Measurements from ENCODE around the gene TMSB15B.
"Not testable (repeated sequence)": the region's sequence is repeated elsewhere in the genome, so short reads cannot be mapped to it uniquely, and the experiment has no call there.

Gene TMSB15B

DNA sequence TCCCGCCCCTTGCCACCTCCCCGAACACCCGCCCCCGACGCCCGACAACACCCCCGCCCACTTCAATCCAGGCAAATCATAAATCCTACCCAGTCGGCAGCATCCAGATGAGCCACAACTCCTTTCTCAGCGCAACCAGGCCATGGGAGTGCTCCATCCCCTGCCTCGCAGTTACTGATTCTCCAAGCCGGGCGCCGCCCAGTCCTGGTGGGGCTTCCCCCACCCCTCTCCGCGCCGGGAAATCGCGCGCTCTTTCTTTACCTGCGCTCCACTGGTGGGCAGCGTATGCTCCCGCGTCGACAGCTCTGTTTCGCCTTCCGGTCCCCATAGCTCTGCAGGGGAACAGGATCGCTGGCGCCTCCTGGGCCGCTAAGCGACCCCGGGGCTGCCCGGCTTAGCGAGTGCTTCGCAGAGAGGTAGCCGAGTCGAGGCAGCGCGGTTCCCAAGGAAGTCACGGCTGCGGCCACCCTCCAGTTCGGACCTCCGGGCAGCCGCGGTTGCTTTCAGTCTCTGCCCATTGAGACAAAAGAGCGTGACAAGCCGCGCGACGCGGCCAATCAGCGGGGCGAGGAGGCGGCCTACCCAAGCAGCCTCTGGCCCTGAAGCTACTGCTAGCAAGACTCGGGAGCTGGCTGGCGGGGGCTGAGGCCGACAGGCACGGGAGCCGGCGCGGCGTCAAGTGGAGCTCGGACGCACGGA, 43.7 kb upstream of the TMSB15B start:
- H2BK15ac ChIP-seq (ENCODE audit: low read length), result no peak overlapping the region
- peak; percentile 65 for DNase-seq (ENCODE audit: low spot score)
- peak overlapping the region; percentile 79 for H3K27ac ChIP-seq (replicated peaks; ENCODE audit: low read length)
- peak overlapping the region; percentile 84 for H3K9ac ChIP-seq (ENCODE audit: low read depth, low read length, poor library complexity)
- no peak overlapping the region for H4K8ac ChIP-seq (ENCODE audit: low read depth, low read length)
- no CpG with 5 or more reads among the region's 64 CpGs for WGBS, 2 donors (ENCODE audit: extremely low coverage in 2 of 2, insufficient read length in 2 of 2, insufficient replicate concordance in 1 of 2)
- no peak overlapping the region for H2BK120ac ChIP-seq (ENCODE audit: low read depth, low read length)
- peaks cover 0 to 2% of the 10 kb centered on the region in 2 donors for H3K36me3 ChIP-seq (replicated peaks in 1 of 2; ENCODE audit: control insufficient read depth in 2 of 2, insufficient read depth in 2 of 2, low read length in 2 of 2)
- H3K4me2 ChIP-seq (ENCODE audit: insufficient read depth, low read length, poor library complexity, severe bottlenecking), result peak overlapping the region; percentile 57
- H2AFZ ChIP-seq (ENCODE audit: low read length), result peak overlapping the region; percentile 89
- peaks cover 0 to 2% of the 10 kb centered on the region in 2 donors for H3K4me1 ChIP-seq (ENCODE audit: control insufficient read depth in 2 of 2, insufficient read depth in 1 of 2, low read depth in 1 of 2, low read length in 2 of 2)
- no peak overlapping the region for H3K4ac ChIP-seq (ENCODE audit: low read length)
- H3K79me1 ChIP-seq (ENCODE audit: low read depth, low read length), result no peaks in the 10 kb centered on the region
- no peak overlapping the region for H3K23ac ChIP-seq (ENCODE audit: low read depth, low read length, poor library complexity)
- no peak overlapping the region for H3K14ac ChIP-seq (ENCODE audit: low read length)
- H2AK5ac ChIP-seq (ENCODE audit: low read depth, low read length), result no peak overlapping the region
- H2BK12ac ChIP-seq (ENCODE audit: low read length), result no peak overlapping the region
- peak overlapping the region; percentile 89 for H3K18ac ChIP-seq (ENCODE audit: low read length)
- H3K4me3 ChIP-seq (ENCODE audit: low read length in 2 of 2), result peak overlapping the region; percentile 61 to 89
- no peak overlapping the region for H2BK5ac ChIP-seq (ENCODE audit: low read length)
- no peaks in the 10 kb centered on the region for H3K9me3 ChIP-seq (replicated peaks in 1 of 2; ENCODE audit: control insufficient read depth in 2 of 2, insufficient read depth in 1 of 2, low read depth in 1 of 2, low read length in 2 of 2)
- no peak overlapping the region for H4K91ac ChIP-seq (ENCODE audit: low read depth, low read length, poor library complexity)
- no peaks in the 10 kb centered on the region for H3K27me3 ChIP-seq (ENCODE audit: control insufficient read depth in 3 of 3, insufficient read depth in 3 of 3, low read depth in 1 of 3, low read length in 3 of 3)

DNA sequence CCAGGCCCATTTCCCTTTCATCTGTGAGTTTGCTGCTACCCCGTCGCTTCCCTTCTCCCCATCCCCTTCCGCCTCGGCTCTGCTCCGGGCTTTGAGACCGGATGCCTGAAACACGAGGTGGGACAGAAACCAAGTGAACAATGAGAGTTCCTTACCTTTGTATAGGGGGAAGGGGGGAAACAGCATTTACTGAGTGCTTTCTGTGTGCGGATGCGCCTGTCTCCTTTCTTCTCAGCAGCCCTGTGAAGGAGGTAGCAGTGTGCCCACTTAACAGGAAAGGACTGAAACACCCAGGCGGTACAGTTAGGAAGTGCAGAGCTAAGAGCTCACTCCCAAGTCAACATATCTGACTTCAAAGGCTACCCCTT, 43.2 kb upstream of the TMSB15B start:
- Histone ChIP-seq H3K9ac (ENCODE audit: low read depth, low read length, poor library complexity) (peak overlapping the region; percentile 84), H3K4me2 (ENCODE audit: insufficient read depth, low read length, poor library complexity, severe bottlenecking) (peak overlapping the region; percentile 57), H3K9me3 (replicated peaks in 1 of 2; ENCODE audit: control insufficient read depth in 2 of 2, insufficient read depth in 1 of 2, low read depth in 1 of 2, low read length in 2 of 2) (no peaks in the 10 kb centered on the region), H3K36me3 (replicated peaks in 1 of 2; ENCODE audit: control insufficient read depth in 2 of 2, insufficient read depth in 2 of 2, low read length in 2 of 2) (peaks cover 0 to 2% of the 10 kb centered on the region in 2 donors), H3K23ac (ENCODE audit: low read depth, low read length, poor library complexity) (no peak overlapping the region), H2BK12ac (ENCODE audit: low read length) (no peak overlapping the region), H3K14ac (ENCODE audit: low read length) (no peak overlapping the region), H4K8ac (ENCODE audit: low read depth, low read length) (no peak overlapping the region), H2BK5ac (ENCODE audit: low read length) (no peak overlapping the region), H3K4me3 (ENCODE audit: low read length in 2 of 2) (peak overlapping the region; percentile 61 to 89), H3K4ac (ENCODE audit: low read length) (no peak overlapping the region), H3K27me3 (ENCODE audit: control insufficient read depth in 3 of 3, insufficient read depth in 3 of 3, low read depth in 1 of 3, low read length in 3 of 3) (no peaks in the 10 kb centered on the region), H3K79me1 (ENCODE audit: low read depth, low read length) (no peaks in the 10 kb centered on the region), H3K4me1 (ENCODE audit: control insufficient read depth in 2 of 2, insufficient read depth in 1 of 2, low read depth in 1 of 2, low read length in 2 of 2) (peaks cover 0 to 2% of the 10 kb centered on the region in 2 donors), H2BK15ac (ENCODE audit: low read length) (no peak overlapping the region), H4K91ac (ENCODE audit: low read depth, low read length, poor library complexity) (no peak overlapping the region), H2AFZ (ENCODE audit: low read length) (peak overlapping the region; percentile 89), H3K27ac (replicated peaks; ENCODE audit: low read length) (peak overlapping the region; percentile 79), H2BK120ac (ENCODE audit: low read depth, low read length) (no peak overlapping the region), H3K18ac (ENCODE audit: low read length) (peak overlapping the region; percentile 89), H2AK5ac (ENCODE audit: low read depth, low read length) (no peak overlapping the region)
- WGBS, 2 donors (ENCODE audit: extremely low coverage in 2 of 2, insufficient read length in 2 of 2, insufficient replicate concordance in 1 of 2), result no CpG with 5 or more reads among the region's 10 CpGs
- no peak for DNase-seq (ENCODE audit: low spot score)

DNA sequence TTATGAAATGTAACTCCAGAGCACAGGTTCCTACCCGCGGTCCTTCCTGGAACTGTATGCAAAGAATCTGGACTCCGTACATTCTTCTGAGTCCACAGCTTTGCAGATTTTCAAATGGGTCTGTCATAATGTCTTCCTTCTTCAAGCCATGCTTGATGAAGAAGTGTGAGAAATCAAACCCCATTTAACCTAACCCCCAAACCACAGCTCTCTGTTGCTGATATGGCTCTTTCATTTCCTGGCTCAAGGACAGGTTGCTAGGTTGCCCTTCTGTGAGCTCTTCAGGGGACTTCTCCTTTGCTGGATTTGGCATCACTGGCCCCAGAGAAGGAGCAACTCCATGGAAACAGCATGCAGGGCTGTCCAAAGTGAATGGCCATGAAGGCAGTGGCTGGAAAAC, 41.9 kb upstream of the TMSB15B start:
- WGBS, 2 donors (ENCODE audit: extremely low coverage in 2 of 2, insufficient read length in 2 of 2, insufficient replicate concordance in 1 of 2), result no CpG with 5 or more reads among the region's 3 CpGs
- not testable (repeated sequence) for H2AFZ ChIP-seq (ENCODE audit: low read length); H3K4me1 ChIP-seq (ENCODE audit: control insufficient read depth in 2 of 2, insufficient read depth in 1 of 2, low read depth in 1 of 2, low read length in 2 of 2)

DNA sequence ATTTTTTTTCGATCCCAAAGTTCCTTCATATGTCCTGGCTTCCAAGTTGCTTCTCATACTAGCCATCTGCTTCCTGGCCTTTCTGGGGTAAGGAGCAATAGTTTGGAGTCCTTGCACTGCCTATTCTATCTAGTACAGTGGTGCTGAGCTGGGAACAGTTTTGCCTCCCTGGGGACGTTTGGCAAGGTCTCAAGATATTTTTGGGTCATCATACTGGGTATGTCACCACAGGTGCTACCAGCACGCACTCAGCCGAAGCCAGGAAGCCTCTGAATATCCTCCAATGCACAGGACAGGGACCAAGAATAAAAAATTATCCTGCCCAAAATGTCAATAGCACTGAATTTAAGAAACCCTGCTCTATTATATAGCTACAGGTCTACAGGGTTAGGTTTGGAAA, 35.4 kb upstream of the TMSB15B start:
- Histone ChIP-seq H3K27ac (replicated peaks; ENCODE audit: low read length) (no peak overlapping the region), H2BK5ac (ENCODE audit: low read length) (no peak overlapping the region), H2AFZ (ENCODE audit: low read length) (no peak overlapping the region), H3K23ac (ENCODE audit: low read depth, low read length, poor library complexity) (no peak overlapping the region), H3K4ac (ENCODE audit: low read length) (no peak overlapping the region), H2BK120ac (ENCODE audit: low read depth, low read length) (no peak overlapping the region), H3K9ac (ENCODE audit: low read depth, low read length, poor library complexity) (no peak overlapping the region), H2BK15ac (ENCODE audit: low read length) (no peak overlapping the region), H3K9me3 (replicated peaks in 1 of 2; ENCODE audit: control insufficient read depth in 2 of 2, insufficient read depth in 1 of 2, low read depth in 1 of 2, low read length in 2 of 2) (no peaks in the 10 kb centered on the region), H3K4me3 (ENCODE audit: low read length in 2 of 2) (no peak overlapping the region), H3K4me2 (ENCODE audit: insufficient read depth, low read length, poor library complexity, severe bottlenecking) (no peak overlapping the region), H4K91ac (ENCODE audit: low read depth, low read length, poor library complexity) (no peak overlapping the region), H3K36me3 (replicated peaks in 1 of 2; ENCODE audit: control insufficient read depth in 2 of 2, insufficient read depth in 2 of 2, low read length in 2 of 2) (no peaks in the 10 kb centered on the region), H2AK5ac (ENCODE audit: low read depth, low read length) (no peak overlapping the region), H2BK12ac (ENCODE audit: low read length) (no peak overlapping the region), H3K27me3 (ENCODE audit: control insufficient read depth in 3 of 3, insufficient read depth in 3 of 3, low read depth in 1 of 3, low read length in 3 of 3) (no peaks in the 10 kb centered on the region), H3K18ac (ENCODE audit: low read length) (no peak overlapping the region), H3K14ac (ENCODE audit: low read length) (no peak overlapping the region), H3K4me1 (ENCODE audit: control insufficient read depth in 2 of 2, insufficient read depth in 1 of 2, low read depth in 1 of 2, low read length in 2 of 2) (no peaks in the 10 kb centered on the region), H4K8ac (ENCODE audit: low read depth, low read length) (no peak overlapping the region), H3K79me1 (ENCODE audit: low read depth, low read length) (no peaks in the 10 kb centered on the region)
- WGBS, 2 donors (ENCODE audit: extremely low coverage in 2 of 2, insufficient read length in 2 of 2, insufficient replicate concordance in 1 of 2), result no CpG with 5 or more reads among the region's 4 CpGs
- no peak for DNase-seq (ENCODE audit: low spot score)

More for the DNA sequence above, 41.9 kb upstream of the TMSB15B start:
- H2BK12ac ChIP-seq (ENCODE audit: low read length); H3K4ac ChIP-seq (ENCODE audit: low read length); H2BK120ac ChIP-seq (ENCODE audit: low read depth, low read length); H2AK5ac ChIP-seq (ENCODE audit: low read depth, low read length); H3K36me3 ChIP-seq (replicated peaks in 1 of 2; ENCODE audit: control insufficient read depth in 2 of 2, insufficient read depth in 2 of 2, low read length in 2 of 2); H3K27ac ChIP-seq (replicated peaks; ENCODE audit: low read length); H4K8ac ChIP-seq (ENCODE audit: low read depth, low read length); H2BK15ac ChIP-seq (ENCODE audit: low read length); H3K14ac ChIP-seq (ENCODE audit: low read length); H3K4me3 ChIP-seq (ENCODE audit: low read length in 2 of 2); H3K23ac ChIP-seq (ENCODE audit: low read depth, low read length, poor library complexity); H3K9ac ChIP-seq (ENCODE audit: low read depth, low read length, poor library complexity); DNase-seq (ENCODE audit: low spot score); H3K9me3 ChIP-seq (replicated peaks in 1 of 2; ENCODE audit: control insufficient read depth in 2 of 2, insufficient read depth in 1 of 2, low read depth in 1 of 2, low read length in 2 of 2); H3K4me2 ChIP-seq (ENCODE audit: insufficient read depth, low read length, poor library complexity, severe bottlenecking); H3K18ac ChIP-seq (ENCODE audit: low read length); H3K79me1 ChIP-seq (ENCODE audit: low read depth, low read length); H4K91ac ChIP-seq (ENCODE audit: low read depth, low read length, poor library complexity); H3K27me3 ChIP-seq (ENCODE audit: control insufficient read depth in 3 of 3, insufficient read depth in 3 of 3, low read depth in 1 of 3, low read length in 3 of 3); H2BK5ac ChIP-seq (ENCODE audit: low read length): not testable (repeated sequence)

All from neuronal stem cell (in vitro differentiated cells).